Right ventricle myocardium superior (tissue), 1 donor: Measurements from ENCODE around the gene ENGASE. TPM values are rescaled to one million over a fixed set of nuclear protein-coding genes. Genes with fewer than 3 reads are reported as not detected.
A peak's percentile ranks its signal among the peaks of the same experiment; 100 is the strongest.

ENCODE experiments used
- ATAC-seq: fragments of 200-7000 bp; cut with Tn5 transposase; one replicate; pipeline ENCODE4 v1.9.1; 2020; ENCODE audit warnings: mild to moderate bottlenecking; ENCODE audit not compliant: poor library complexity
- DNase-seq: peaks from one replicate; pipeline ENCODE4 v3.0.0-alpha.2; 2020
- intact Hi-C: fragments of 100-400 bp; cut with DNase I; formaldehyde crosslinking; loops from one replicate; pipeline ENCODE4 v1.11.2; 2022
- total RNA-seq: library from RNA; stranded (reverse); fragmentation: NEBNext Ultra II Directional; extraction: Animal tissue kit (Norgen Biotek cat#: 25700); gene quantifications from one replicate; pipeline ENCODE4 v1.2.1, GENCODE V29; 2021
- donor health status: DM: no; HTN: yes; CAD: no; lungs with severe emphysema.

ENGASE gene
- total RNA-seq, 1 donor from 2014 or later, result 29.1 TPM

DNA sequence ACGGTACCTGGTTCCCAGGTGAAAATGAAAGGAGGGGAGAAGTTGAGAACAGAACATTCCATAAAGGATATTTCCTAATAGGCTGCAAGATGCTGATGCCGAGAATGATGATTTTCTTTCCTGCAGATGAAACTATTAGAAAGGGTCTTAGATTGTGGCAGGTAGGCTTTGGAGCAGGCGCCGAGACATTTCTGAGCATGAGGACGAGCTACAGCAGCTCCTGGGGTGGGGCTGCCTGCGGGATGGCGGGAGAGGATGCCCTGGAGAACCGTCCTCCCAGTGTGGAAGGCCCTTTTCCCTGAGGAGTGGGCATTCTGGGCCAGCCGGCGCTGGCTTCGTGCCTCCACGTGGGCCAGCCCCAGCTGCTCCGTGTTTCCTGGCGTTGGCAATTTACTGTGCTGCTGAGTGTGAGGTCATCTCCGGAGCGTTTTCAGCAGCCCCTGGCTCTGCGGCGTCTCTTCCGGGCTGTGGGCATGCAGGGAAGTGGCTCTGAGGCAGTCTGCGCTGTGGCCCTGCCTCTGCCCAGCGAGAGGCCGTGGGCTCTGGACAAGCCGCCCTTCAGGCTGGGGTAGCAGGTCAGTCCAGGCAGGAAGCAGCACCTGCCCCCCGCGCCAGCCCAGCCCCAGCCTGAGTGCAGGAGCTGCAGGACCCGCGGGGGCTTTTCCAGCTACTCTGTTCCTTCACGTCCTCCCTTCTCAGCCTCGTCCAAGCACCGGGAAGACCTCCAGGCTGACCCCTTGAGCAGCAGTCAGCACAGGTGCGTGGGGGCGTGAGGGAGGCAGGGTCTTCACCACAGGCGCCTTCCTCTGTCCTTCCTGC lies 12.2 kb downstream of the ENGASE start:
- DNase-seq (no peak), ATAC-seq (no peak)
- intact Hi-C loops, result loop anchor here (5.0 kb wide), 1 partner anchor 305 kb away; no protein-coding TSS in a partner anchor

DNA sequence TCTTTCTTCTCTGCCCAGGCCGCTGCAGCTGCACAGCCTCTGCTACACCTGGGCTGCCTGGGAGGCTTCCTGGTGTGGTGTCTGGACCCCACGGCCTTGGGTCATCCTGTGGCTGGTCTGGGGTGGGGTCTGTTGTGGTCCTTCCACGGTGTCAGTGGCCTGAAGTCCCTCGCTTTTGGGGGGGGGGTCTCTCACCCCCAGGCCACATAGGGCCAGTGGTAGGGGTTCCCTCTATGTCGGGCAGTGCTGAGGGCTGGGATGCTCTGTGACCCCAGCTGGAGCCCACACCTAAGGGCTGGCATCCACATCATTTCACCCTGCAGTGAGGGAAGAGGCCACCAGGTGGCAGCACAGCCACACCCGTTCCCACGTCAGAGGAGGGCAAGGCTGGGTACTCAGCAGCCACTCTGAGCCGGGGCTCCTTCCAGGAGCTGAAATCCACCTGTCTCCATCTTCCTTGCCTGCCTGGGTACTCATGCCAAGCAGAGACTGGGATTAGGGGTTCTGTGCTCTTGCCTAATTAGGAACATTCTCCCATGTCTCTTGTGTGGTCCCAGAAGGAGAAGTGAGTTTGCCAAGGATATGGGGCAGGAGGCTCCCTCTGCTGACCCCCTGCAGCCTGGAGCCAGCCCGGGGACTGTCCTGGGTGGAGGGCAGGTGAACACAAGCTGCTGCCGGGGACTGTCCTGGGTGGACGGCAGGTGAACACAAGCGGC lies 13.0 kb downstream of the ENGASE start:
- ATAC-seq (peak; percentile 77), DNase-seq (peak; percentile 78)
- intact Hi-C loops, result loop anchor here (5.0 kb wide), 1 partner anchor 305 kb away; no protein-coding TSS in a partner anchor

DNA sequence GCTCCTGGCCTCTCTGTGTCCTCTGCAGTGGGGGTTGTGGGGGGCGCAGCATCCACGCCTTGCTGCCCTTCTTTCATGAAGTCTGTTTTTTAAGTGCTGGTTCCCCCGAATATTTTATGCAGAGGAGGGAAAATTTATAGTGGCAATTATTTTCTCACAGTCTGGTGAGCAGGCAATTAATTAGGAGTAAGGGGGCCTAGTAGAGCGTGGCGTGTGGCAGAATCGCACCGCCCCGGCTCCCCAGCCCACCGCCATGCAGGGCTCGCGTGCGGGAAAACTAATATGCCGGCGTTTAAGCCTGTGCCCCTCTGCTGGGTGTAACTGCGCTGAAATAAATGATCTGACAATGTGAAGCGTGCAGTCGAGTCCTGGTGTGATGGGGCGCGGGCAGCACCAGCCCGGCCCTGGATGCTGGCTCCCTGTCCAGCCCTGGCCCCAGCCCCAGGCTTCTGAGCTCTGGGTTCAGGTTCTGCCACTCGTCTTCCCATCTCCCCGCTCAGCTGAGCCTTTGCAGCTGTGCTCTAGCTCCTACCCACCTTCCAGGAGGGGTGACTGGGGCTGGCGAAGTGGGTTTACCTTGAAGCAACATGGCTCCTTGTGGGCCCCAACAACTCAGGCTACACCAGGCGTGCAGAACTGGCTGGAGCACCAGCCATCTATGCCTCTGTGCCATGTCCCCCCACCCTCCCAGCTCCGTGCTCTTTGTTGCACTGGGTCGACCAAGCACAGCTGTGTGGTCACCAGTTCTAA lies 13.8 kb downstream of the ENGASE start:
- no peak for ATAC-seq
- intact Hi-C loops, result loop anchor here (5.0 kb wide), 1 partner anchor 304 kb away; no protein-coding TSS in a partner anchor
- DNase-seq, result no peak

DNA sequence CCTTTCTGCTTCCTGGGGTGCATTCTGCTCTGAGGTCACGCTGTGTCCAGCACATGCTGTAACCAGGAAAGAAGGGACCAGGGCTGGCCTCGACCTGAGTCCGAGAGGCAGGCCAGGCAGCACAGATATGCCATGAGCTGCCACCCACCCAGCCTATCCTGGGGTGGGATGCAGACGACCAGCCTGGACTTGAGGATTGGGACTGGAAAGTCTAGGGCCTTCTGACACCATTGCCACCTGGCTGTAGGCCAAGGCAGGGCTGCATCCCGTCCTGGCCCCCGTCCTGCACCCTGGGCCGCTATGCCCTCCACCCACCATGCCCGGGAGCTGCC lies 14.3 kb downstream of the ENGASE start:
- intact Hi-C loops, result loop anchor here (5.0 kb wide), 1 partner anchor 303 kb away; no protein-coding TSS in a partner anchor
- ATAC-seq, result no peak
- no peak for DNase-seq

DNA sequence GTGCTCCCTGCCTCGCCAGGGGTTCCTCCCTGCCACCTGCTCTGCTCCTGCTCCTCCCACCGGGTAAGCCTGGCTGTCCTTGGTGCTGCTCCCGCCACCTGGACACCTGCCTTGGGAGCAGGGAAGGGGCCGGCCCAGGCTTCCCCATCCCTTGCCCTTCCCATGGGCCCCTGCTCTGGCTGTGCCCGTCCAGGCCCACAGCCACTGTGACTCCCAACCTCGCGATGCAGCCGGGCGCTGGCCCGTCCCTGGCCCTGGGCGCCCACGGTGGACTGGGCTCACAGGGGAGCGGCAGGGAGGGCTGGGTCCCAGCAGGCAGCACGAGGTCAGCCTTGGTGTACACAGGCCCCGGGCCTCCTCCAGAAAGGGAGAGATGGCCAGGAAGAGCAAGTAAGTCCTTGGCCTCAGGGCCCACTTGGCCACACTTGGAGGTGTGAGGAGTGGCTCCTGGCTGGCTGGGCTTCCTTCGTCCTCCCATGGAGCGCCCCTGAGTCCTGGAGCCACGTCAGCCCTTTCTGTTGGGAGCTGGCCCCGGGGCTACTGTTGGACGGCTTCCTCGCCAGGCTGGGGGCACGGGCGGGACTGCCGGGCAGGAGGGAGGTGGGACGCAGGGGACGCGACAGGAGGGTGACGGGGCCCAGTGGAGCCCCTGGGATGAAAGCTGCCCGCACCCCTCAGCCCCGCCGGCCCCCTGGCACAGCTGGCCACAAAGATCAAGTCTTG lies 15.3 kb downstream of the ENGASE start:
- no peak for DNase-seq
- peak; percentile 2 for ATAC-seq
- intact Hi-C loops, result loop anchor here (5.0 kb wide), 1 partner anchor 302 kb away; no protein-coding TSS in a partner anchor

DNA sequence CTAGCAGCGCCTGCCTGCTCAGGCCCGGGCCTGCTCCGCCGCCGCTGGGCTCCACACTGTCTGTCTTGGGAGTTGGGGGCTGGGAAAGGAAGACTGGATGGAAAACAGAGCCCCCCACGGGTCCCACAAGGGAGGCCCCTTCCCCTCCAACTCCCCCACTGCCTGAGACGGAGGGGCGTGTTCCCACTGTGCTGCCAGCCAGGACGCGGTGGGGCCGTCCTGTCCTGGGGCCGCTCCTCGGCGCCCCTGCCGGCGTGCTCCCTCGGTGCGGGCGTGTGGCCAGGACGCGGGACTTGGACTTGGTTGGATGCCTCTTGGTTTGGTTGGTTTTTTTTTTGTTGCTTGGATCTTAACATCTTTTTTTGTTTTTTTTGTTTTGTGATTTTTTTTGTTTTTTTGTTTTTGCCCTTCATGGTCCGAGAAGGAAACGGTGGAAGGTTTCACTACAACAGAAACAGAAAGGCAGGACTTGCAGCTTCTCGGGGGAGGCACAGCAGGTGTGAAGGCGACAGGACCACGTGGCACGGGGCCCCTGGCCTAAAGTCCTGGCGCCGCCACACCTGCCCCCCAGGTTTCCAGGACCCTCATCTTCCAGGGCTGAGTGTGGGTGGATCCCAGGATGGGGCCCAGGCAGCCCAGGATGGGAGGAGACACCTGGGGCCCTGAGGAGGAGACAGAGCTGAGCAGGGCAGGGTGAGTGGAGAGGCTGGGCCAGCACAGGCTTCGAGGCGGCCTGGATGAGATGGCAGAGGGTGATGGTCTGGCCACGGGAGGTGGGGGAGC lies 16.0 kb downstream of the ENGASE start:
- intact Hi-C loops, result no loop called here
- DNase-seq, result no peak
- ATAC-seq, result peak; percentile 14

DNA sequence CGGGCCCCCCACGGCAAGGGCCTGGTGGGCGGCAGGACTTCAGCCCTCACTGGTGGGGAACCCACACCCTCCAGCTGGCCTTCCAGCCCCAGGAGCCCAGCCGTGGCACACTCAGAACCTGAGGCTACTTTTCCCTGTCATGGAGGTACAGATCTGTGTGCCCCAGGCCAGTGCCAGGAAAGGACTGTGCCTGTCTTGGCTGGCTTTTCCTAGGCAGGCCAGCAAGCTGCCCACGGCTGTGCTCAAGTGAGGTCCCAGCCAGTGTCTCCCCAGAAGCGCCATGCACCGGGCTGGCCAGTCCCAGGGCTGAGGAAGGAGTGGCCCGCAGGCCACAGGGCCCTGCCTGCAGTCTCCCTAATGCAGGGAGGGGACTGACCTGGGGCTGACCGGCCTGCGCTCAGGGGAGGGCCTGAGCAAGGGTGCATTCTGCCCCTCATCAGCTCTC lies 16.6 kb downstream of the ENGASE start:
- no peak for ATAC-seq
- DNase-seq, result no peak
- intact Hi-C loops, result no loop called here

DNA sequence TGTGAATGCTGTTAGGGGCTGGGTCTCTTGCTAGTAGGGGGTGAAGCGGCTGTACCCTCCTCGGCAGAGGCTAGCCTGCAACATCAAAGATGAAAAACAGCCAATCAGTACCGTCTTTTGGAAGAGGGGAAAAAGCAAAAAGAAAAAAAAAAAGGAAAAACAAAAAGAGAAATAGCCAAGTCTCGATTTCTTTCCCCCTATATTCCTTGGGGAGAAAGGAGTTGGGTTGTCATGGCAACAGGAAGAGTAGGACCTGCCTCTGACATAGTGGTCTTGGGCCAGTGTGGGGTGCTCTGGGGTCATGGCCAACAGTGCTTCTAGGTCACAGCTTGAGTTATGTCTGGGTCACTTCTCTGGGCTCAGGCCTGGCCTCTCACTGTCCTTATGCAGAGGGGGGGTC lies 17.9 kb downstream of the ENGASE start:
- no peak for DNase-seq
- no peak for ATAC-seq
- intact Hi-C loops, result no loop called here

DNA sequence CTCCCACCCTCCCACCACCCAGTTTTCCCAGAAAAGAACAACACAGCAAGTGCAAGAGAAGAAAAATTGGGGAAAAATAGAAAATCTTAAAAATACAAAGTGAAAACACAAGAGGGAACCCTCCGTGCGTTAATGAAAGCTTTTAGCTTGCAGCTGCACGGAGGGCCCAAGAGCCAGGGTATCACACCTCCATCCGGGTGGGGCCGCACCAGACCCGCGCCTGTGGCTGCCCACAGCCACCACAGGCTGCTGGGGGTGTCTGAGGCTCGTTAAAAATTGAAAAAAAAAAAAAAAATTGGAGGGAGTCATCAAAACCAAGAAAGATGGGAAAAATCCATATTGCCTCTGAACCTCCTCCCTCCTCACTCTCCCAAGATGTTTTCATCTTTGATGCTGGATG lies 18.6 kb downstream of the ENGASE start:
- no peak for ATAC-seq
- DNase-seq, result no peak
- intact Hi-C loops, result no loop called here

DNA sequence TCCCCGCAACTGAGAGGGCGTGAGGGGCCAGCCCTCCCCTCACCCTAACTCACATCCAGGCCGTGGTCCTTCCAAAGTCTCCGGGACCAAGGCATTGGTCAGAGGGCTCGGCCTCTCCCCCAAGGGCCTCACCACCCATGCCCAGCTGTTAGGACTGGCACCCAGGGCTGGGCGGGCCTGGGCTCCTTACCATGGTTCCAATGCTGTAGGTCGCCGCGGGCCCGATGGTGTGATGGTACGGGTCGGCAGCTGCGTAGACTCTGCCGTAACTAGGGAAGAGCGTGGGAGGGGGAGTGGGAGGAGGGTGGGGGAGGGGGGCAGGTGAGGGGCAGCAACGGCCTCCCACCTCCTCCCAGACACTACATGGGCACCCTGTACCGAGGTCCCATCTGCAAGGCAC lies 19.6 kb downstream of the ENGASE start:
- intact Hi-C loops, result no loop called here
- DNase-seq (no peak), ATAC-seq (no peak)

DNA sequence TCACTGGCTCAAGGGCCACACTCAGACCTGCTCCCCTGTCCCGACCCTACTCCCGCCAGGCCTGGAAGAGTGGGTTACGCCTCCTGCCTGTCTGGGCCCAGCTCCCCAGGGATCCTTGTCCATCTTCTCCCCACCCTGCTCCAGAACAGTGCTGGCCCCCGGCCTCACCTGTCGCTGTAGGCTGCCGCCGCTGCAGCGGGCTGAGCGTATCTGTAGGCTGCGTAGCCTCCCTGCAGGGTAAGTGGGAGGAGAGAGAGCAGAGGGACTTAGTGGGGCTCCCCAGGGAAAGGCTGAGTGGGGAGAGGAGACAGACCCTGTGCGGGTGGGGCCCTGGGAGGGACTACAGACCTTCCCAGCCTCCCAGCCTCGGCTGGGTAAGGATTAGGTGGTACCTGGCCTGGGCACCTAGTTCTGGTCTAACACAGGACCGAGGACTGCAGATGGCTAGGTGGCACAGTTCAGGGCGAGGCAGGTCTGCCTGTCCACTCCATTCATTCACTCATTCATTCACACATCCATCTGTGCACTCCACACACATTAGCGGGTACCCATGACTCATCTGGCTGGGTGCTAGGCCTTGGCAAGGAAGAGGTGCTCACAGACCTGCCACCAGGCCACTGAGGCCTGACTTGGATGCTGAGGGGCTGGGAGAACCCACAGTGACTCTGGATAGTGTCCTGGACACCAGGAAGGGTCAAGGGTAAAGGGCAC lies 20.9 kb downstream of the ENGASE start:
- intact Hi-C loops, result no loop called here
- ATAC-seq (no peak), DNase-seq (no peak)

DNA sequence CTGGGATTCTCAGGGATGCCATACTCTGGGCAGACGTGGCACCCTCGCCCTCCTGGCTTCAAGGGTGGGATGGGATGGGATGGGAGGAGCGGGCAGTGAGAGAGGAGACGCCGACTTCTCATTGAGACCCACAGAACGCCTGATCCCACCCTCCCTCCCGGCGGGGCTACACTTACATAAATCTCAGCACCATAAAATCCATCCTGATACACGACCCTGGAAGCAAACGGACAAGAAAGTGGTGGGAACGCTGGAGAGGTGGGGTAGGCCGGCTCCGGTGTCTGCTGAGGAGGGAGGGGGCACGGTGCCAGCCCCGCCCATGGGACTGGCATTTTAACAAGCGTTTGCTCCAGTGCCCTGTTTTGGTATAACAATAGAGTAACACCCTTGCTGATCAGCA lies 21.9 kb downstream of the ENGASE start:
- ATAC-seq (no peak), DNase-seq (no peak)
- intact Hi-C loops, result no loop called here

DNA sequence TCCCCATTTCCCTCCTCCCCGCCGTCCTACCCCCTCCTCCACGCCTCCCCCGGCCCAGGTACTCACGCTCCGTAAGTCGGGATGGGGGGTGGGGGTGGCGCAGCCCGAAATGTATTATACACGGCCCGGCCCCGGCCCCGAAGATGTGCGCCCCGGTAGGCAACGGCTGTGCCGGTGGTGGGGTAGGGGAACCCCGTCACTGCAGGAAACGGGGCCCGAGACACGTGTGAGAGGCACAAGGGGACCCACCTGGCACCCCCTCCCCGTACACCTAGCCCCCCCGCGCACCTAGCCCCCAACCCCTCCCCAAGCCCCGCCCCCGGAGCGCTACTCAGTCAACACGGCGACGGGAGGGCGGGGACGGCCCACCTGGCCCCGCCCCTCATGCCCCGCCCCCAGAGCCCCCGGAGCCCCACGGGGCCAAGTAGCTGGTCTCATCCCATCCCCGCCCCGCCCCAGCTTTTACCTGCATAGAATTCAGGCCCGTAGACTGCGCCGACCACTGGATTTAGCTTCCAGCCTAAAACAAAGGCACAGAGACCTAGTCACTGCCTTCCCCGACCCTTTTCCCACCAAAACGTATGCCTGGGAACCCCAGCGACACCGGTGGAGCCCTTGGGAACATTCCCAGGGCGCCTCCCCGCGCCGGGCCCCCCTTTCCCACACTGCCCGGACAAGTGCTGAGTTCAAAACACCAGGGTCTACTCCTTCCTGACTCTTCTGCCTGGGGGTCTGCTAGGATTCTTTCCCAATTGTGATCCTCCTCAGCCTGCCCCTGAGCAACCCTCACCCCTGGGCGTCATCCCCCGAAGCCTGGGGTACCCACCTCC lies 22.8 kb downstream of the ENGASE start:
- no peak for DNase-seq

DNA sequence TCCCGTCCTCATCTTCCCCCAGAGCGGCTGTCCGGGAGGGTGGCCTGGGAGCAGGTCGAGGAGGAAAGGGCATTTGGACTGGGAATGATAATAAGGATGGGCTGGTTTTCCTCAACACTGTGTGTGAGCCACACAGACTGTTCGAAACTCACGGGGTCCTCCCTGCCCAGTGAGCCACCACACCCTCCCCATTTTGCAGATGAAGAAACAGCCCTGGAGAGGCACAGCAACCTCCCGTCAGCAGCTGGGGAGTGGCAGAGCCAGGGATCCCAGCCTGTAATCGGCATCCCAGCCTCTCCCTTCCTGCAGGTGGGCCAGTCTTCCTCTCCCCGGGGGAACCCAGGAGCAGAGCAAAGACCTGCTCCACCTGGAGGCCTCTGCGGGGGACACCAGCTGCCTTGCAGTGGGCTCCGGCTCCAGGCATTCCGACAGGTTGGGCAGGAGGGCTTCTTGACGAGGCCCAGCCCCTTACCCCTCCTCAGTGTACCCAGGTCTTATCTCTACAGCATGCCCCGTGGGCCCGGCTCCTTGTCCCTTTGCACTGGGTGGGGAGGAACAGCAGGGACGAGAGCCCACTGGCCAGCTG lies 23.8 kb downstream of the ENGASE start:
- no peak for ATAC-seq
- DNase-seq, result no peak
- intact Hi-C loops, result no loop called here

More for the DNA sequence above, 22.8 kb downstream of the ENGASE start:
- intact Hi-C loops, result no loop called here
- ATAC-seq, result no peak

DNA sequence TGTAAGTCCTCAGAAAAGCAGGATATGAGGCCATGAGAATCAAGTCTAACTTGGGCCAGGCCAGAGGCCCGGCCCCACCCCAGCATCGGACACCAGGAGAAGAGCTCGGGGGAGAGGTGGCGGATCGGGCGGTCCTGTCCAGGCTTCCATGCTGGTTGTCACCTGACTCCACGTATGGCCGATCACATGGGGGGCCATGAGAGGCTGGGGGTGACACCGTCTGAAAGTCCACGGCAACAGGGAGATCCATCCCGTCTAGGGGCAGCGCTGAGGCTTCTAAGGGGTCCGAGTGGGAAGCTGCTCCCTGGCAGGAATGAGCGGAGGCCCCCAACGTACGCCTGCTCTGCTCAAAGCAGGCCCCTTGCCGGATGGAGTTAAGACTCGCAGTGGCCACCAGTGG lies 25.8 kb downstream of the ENGASE start:
- DNase-seq (no peak), ATAC-seq (no peak)
- intact Hi-C loops, result no loop called here

DNA sequence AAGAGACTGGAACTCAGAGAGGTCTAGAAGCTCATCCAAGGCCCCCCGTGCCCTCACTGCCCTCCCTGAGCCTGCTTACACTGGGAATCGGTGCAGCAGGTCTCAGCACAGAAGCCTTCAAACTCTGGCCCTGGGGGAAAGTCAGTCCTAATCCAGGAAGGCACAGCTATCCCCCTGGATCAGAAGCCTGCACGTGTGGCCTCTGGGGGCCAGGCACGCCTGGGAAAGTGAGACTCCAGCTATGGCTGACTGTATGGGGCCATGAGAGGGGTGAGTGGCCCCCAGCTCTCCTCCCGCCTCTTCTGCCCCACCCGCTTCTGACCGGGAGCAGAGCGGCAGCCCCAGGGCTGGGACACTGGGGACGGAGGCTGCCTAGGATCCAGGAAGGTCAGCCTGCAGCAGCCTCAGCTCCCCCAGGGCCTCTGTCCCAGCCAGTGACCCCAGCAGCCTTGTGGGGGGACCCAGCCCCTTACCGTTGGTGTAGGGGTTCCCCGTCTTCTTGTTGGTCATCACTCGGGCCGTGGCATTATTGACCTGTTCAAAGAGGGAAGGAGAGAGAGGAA lies 26.6 kb downstream of the ENGASE start:
- DNase-seq (no peak), ATAC-seq (no peak)
- intact Hi-C loops, result no loop called here
